A673 (cell line): ENCODE data around the gene KRTAP10-7.

Experiments
- EZH2 ChIP-seq: fragments of 200-600 bp; sonication (generic); IDR thresholded peaks from 2 replicates; pipeline ENCODE4 v1.6.1; 2017; ENCODE audit warnings: borderline replicate concordance, low read depth, mild to moderate bottlenecking, mixed read lengths, antibody characterized with exemption, low read length; ENCODE audit not compliant: poor library complexity, severe bottlenecking
- TF ChIP-seq, protein P1 (sequence below): fragments of 300-800, 200-600 bp; sonication (generic); conservative IDR thresholded peaks from 2 replicates; pipeline ENCODE4 v1.5.1; 2017; ENCODE audit warnings: low read depth, mild to moderate bottlenecking, antibody characterized with exemption, low read length, moderate library complexity, mixed read lengths

DNA sequence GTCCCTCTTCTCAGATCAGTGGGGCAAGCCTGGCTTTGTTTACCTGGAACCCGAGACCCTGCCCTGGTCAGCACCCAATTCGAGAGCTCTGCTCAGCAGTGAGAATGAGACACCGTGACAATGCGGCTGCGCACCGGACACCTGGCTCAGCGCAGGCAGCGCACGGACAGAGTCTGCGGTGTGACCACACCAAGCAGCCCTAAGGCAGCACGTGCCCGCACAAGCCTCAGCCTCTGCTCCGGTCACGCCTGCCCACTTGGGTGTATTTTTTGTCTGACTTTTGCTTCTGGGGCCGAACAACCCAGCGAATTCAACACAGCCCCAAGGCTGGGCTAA is 16.2 kb downstream of the KRTAP10-7 start:
- TF ChIP-seq, protein P1, sequence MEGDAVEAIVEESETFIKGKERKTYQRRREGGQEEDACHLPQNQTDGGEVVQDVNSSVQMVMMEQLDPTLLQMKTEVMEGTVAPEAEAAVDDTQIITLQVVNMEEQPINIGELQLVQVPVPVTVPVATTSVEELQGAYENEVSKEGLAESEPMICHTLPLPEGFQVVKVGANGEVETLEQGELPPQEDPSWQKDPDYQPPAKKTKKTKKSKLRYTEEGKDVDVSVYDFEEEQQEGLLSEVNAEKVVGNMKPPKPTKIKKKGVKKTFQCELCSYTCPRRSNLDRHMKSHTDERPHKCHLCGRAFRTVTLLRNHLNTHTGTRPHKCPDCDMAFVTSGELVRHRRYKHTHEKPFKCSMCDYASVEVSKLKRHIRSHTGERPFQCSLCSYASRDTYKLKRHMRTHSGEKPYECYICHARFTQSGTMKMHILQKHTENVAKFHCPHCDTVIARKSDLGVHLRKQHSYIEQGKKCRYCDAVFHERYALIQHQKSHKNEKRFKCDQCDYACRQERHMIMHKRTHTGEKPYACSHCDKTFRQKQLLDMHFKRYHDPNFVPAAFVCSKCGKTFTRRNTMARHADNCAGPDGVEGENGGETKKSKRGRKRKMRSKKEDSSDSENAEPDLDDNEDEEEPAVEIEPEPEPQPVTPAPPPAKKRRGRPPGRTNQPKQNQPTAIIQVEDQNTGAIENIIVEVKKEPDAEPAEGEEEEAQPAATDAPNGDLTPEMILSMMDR: no peak
- TF ChIP-seq EZH2: no peak
